SK-N-SH (cell line): ENCODE data around the gene ABLIM1. TPM values are rescaled to one million over a fixed set of nuclear protein-coding genes. Genes with fewer than 3 reads are reported as not detected.

Source experiments
- CTCF ChIA-PET: fragments of 300-600, 350-600 bp; formaldehyde crosslinking; extraction: SDS; loops from one replicate; lab custom pipeline; 2021; lab: Yijun Ruan, JAX
- POLR2A ChIA-PET: fragments of 350-600 bp; sonication (Branson Sonifier 250); formaldehyde crosslinking; extraction: SDS; loops from one replicate; lab custom pipeline; 2020; ENCODE audit warnings: antibody characterized with exemption, inconsistent platforms; lab: Yijun Ruan, JAX
- DNase-seq: peaks from one replicate; pipeline ENCODE4 v3.0.0; 2012
- H2AFZ ChIP-seq: fragments of 200-600 bp; sonication (generic); 2 replicates; pipeline ENCODE4 v1.8.1; 2016; ENCODE audit warnings: antibody characterized with exemption, mild to moderate bottlenecking, low read depth
- H3F3A ChIP-seq: fragments of 200-600 bp; sonication (generic); replicated peaks from 2 replicates; pipeline ENCODE3; 2016; ENCODE audit warnings: antibody characterized with exemption, mild to moderate bottlenecking; ENCODE audit not compliant: insufficient read depth
- H3K27ac ChIP-seq, 2 experiments: fragments of 200-500 bp in 1 of 2; fragments of 200-600 bp in 1 of 2; sonication (Bioruptor generic) in 1 of 2; sonication (generic), shearing (Covaris generic) in 1 of 2; 2 replicates each; pipeline versions ENCODE4 v1.5.1 to v1.6.1; 2014 to 2016; ENCODE audit warnings: low read depth in 2 of 2, inconsistent platforms in 1 of 2, low read length in 1 of 2, mild to moderate bottlenecking in 1 of 2, mixed read lengths in 1 of 2
- H3K27me3 ChIP-seq: fragments of 200-600 bp; sonication (generic), shearing (Covaris generic); 2 replicates; pipeline ENCODE4 v1.6.1; 2016; ENCODE audit warnings: mixed run types; ENCODE audit not compliant: insufficient read depth
- H3K36me3 ChIP-seq, 2 experiments: fragments of 200-500 bp in 1 of 2; fragments of 200-600 bp in 1 of 2; sonication (Bioruptor generic) in 1 of 2; sonication (generic) in 1 of 2; replicated peaks in 1 of 2; 2 replicates each; pipeline versions ENCODE3 to v1.5.1; 2014 to 2016; ENCODE audit warnings: low read length in 1 of 2, mild to moderate bottlenecking in 1 of 2; ENCODE audit not compliant: insufficient read depth in 2 of 2, control insufficient read depth in 1 of 2
- H3K4me1 ChIP-seq, 2 experiments: fragments of 200-500 bp in 1 of 2; fragments of 200-600 bp in 1 of 2; sonication (Bioruptor generic) in 1 of 2; sonication (generic), shearing (Covaris generic) in 1 of 2; 2 replicates each; pipeline versions ENCODE4 v1.5.1 to v1.6.1; 2014 to 2016; ENCODE audit warnings: low read depth in 1 of 2, low read length in 1 of 2, mixed run types in 1 of 2; ENCODE audit not compliant: insufficient read depth in 2 of 2, control insufficient read depth in 1 of 2
- H3K4me2 ChIP-seq: fragments of 200-600 bp; sonication (generic), shearing (Covaris generic); 2 replicates; pipeline ENCODE4 v1.6.1; 2017; ENCODE audit warnings: mixed run types
- H3K4me3 ChIP-seq, 2 experiments: fragments of 200-500 bp in 1 of 2; fragments of 200-600 bp in 1 of 2; sonication (Bioruptor generic) in 1 of 2; sonication (generic), shearing (Covaris generic) in 1 of 2; 2 replicates each; pipeline versions ENCODE4 v1.5.1 to v1.8.1; 2014 to 2016; ENCODE audit warnings: low read depth in 2 of 2, inconsistent platforms in 1 of 2, low read length in 1 of 2, mild to moderate bottlenecking in 1 of 2, mixed read lengths in 1 of 2, moderate library complexity in 1 of 2
- H3K79me2 ChIP-seq: fragments of 200-600 bp; sonication (generic); 2 replicates; pipeline ENCODE4 v1.8.1; 2017; ENCODE audit warnings: mild to moderate bottlenecking; ENCODE audit not compliant: insufficient read depth
- H3K9ac ChIP-seq: fragments of 200-600 bp; sonication (generic); 2 replicates; pipeline ENCODE4 v1.6.1; 2017; ENCODE audit warnings: mixed run types
- H3K9me2 ChIP-seq: fragments of 200-600 bp; sonication (generic); 2 replicates; pipeline ENCODE4 v1.6.1; 2017; ENCODE audit warnings: mixed run types
- H3K9me3 ChIP-seq: fragments of 200-600 bp; sonication (generic); 2 replicates; pipeline ENCODE4 v1.6.1; 2017; ENCODE audit warnings: mixed run types, mild to moderate bottlenecking, moderate library complexity
- H4K20me1 ChIP-seq: fragments of 200-600 bp; sonication (generic); 2 replicates; pipeline ENCODE4 v1.6.1; 2017; ENCODE audit warnings: mild to moderate bottlenecking, mixed run types; ENCODE audit not compliant: insufficient read depth
- CHD2 ChIP-seq: fragments of 150-350 bp; IDR thresholded peaks from 2 replicates; pipeline ENCODE4 v1.6.1; 2018; ENCODE audit warnings: low read length; ENCODE audit not compliant: partially characterized antibody
- CTCF ChIP-seq: fragments of 200-600 bp; sonication (generic); IDR thresholded peaks from 2 replicates; pipeline ENCODE4 v1.6.1; 2017; ENCODE audit warnings: antibody characterized with exemption, mild to moderate bottlenecking, moderate library complexity
- ELF1 ChIP-seq: IDR thresholded peaks from 2 replicates; pipeline ENCODE4 v1.4.0; 2012
- EP300 ChIP-seq, 2 experiments: IDR thresholded peaks; 2 replicates each; pipeline versions ENCODE4 v1.4.0 to v1.6.1; 2012; ENCODE audit warnings: borderline replicate concordance in 1 of 2, low read depth in 1 of 2, low read length in 1 of 2
- FOXJ3 ChIP-seq: sonication (generic); formaldehyde crosslinking; IDR thresholded peaks from 2 replicates; pipeline ENCODE4 v1.5.1; 2020; ENCODE audit warnings: mild to moderate bottlenecking, missing genetic modification reagents
- FOXM1 ChIP-seq: IDR thresholded peaks from 2 replicates; pipeline ENCODE4 v1.4.0; 2012; ENCODE audit warnings: low read depth, mild to moderate bottlenecking
- GABPA ChIP-seq: IDR thresholded peaks from 2 replicates; pipeline ENCODE4 v1.4.0; 2012; ENCODE audit warnings: low read depth, mild to moderate bottlenecking
- GATA2 ChIP-seq: sonication (generic); formaldehyde crosslinking; IDR thresholded peaks from 2 replicates; pipeline ENCODE4 v1.5.0; 2020; ENCODE audit warnings: mild to moderate bottlenecking, missing genetic modification reagents
- JUND ChIP-seq: IDR thresholded peaks from 2 replicates; pipeline ENCODE4 v1.4.0; 2012
- MAX ChIP-seq: IDR thresholded peaks from 2 replicates; pipeline ENCODE4 v1.4.0; 2012; ENCODE audit warnings: low read depth
- NFIC ChIP-seq: IDR thresholded peaks from 2 replicates; pipeline ENCODE4 v1.4.0; 2012; ENCODE audit warnings: borderline replicate concordance
- NRF1 ChIP-seq: IDR thresholded peaks from 2 replicates; pipeline ENCODE4 v1.6.1; 2012; ENCODE audit warnings: low read depth, mild to moderate bottlenecking, low read length
- POLR2AphosphoS5 ChIP-seq: IDR thresholded peaks from 2 replicates; pipeline ENCODE4 v1.6.1; 2012; ENCODE audit warnings: low read depth, low read length
- RAD21 ChIP-seq: IDR thresholded peaks from 2 replicates; pipeline ENCODE4 v1.6.1; 2012; ENCODE audit warnings: mild to moderate bottlenecking, low read length
- RXRA ChIP-seq: IDR thresholded peaks from 2 replicates; pipeline ENCODE4 v1.4.0; 2012; ENCODE audit warnings: low read depth, mild to moderate bottlenecking, borderline replicate concordance
- SIN3A ChIP-seq: IDR thresholded peaks from 2 replicates; pipeline ENCODE4 v1.6.1; 2012; ENCODE audit warnings: low read depth, mild to moderate bottlenecking, low read length, moderate library complexity, borderline replicate concordance
- TCF12 ChIP-seq: IDR thresholded peaks from 2 replicates; pipeline ENCODE4 v1.4.0; 2012
- TEAD4 ChIP-seq: IDR thresholded peaks from 2 replicates; pipeline ENCODE4 v1.4.0; 2012; ENCODE audit warnings: mild to moderate bottlenecking, borderline replicate concordance; ENCODE audit not compliant: insufficient read depth
- WGBS: methylation state at CpG from one replicate; pipeline ENCODE4 v1.1.6; 2017; ENCODE audit warnings: low lambda C conversion rate; 5-methylcytosine and 5-hydroxymethylcytosine counted together
- polyA plus RNA-seq, 3 experiments: library from polyadenylated mRNA; depleted of rRNA; stranded (reverse); fragments of >200 nt; gene quantifications; 2 replicates each; pipeline ENCODE4 v1.2.3, GENCODE V29; 2012
- TF ChIP-seq, protein P1 (sequence below): IDR thresholded peaks from 2 replicates; pipeline ENCODE4 v1.4.0; 2012; ENCODE audit warnings: low read depth, borderline replicate concordance
- TF ChIP-seq, protein P2 (sequence below): fragments of 150-350 bp; IDR thresholded peaks from 2 replicates; pipeline ENCODE4 v1.6.1; 2016; ENCODE audit warnings: mild to moderate bottlenecking, low read depth, low read length
- TF ChIP-seq, protein P3 (sequence below): IDR thresholded peaks from 2 replicates; pipeline ENCODE4 v1.4.0; 2012; ENCODE audit warnings: low read depth, borderline replicate concordance

ABLIM1 gene
- polyA plus RNA-seq, 1 of the 3 experiments (the other 2 are of a cell fraction): 16.1 TPM

DNA sequence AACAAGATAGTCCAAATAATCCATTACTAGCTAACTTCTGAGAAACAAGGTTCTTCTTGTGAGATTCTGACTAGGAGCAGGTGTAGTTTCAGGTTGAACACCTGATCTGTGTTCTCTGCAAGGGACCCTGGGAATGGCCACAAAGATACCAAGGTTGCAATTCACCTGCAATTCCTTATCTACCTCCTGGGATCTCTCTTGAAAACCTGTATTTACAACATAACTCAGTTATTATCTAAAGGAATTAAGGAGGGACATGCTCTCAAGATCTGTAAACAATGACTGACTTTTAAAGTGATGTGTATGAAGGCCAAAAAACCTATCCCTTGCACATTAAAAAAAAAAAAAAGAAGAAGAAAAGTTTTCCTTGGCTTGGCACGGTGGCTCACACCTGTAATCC lies 54.8 kb downstream of the ABLIM1 start:
- CTCF ChIA-PET: no interaction called here
- H3K27me3 ChIP-seq: no peaks in the 10 kb centered on the region
- peaks cover 0 to 5% of the 10 kb centered on the region in 2 experiments; a peak in 1 of 4 replicates for H3K4me1 ChIP-seq
- no peak overlapping the region for H2AFZ ChIP-seq
- no peak for TF ChIP-seq CTCF
- TF ChIP-seq GABPA: no peak
- TF ChIP-seq JUND: no peak
- TF ChIP-seq RXRA: no peak
- TF ChIP-seq CHD2: no peak
- no peak for TF ChIP-seq EP300 (IDR thresholded peaks at IDR 0.05; ENCODE audit: borderline replicate concordance in 1 of 2, low read depth in 1 of 2, low read length in 1 of 2)
- TF ChIP-seq, protein P1, sequence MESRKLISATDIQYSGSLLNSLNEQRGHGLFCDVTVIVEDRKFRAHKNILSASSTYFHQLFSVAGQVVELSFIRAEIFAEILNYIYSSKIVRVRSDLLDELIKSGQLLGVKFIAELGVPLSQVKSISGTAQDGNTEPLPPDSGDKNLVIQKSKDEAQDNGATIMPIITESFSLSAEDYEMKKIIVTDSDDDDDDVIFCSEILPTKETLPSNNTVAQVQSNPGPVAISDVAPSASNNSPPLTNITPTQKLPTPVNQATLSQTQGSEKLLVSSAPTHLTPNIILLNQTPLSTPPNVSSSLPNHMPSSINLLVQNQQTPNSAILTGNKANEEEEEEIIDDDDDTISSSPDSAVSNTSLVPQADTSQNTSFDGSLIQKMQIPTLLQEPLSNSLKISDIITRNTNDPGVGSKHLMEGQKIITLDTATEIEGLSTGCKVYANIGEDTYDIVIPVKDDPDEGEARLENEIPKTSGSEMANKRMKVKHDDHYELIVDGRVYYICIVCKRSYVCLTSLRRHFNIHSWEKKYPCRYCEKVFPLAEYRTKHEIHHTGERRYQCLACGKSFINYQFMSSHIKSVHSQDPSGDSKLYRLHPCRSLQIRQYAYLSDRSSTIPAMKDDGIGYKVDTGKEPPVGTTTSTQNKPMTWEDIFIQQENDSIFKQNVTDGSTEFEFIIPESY: no peak
- TF ChIP-seq, protein P2, sequence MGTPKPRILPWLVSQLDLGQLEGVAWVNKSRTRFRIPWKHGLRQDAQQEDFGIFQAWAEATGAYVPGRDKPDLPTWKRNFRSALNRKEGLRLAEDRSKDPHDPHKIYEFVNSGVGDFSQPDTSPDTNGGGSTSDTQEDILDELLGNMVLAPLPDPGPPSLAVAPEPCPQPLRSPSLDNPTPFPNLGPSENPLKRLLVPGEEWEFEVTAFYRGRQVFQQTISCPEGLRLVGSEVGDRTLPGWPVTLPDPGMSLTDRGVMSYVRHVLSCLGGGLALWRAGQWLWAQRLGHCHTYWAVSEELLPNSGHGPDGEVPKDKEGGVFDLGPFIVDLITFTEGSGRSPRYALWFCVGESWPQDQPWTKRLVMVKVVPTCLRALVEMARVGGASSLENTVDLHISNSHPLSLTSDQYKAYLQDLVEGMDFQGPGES: no peak
- no peak for TF ChIP-seq ELF1
- TF ChIP-seq FOXM1: no peak
- no peak for TF ChIP-seq RAD21
- no peak for TF ChIP-seq POLR2AphosphoS5
- no peak for TF ChIP-seq TCF12
- TF ChIP-seq, all 33 proteins: peak for 0
- peaks cover 5% of the 10 kb centered on the region for H3F3A ChIP-seq
- no peak for DNase-seq
- no peaks in the 10 kb centered on the region for H3K9me3 ChIP-seq
- H3K9me2 ChIP-seq: no peaks in the 10 kb centered on the region
- POLR2A ChIA-PET: no interaction called here
- H3K36me3 ChIP-seq: no peaks in the 10 kb centered on the region
- H3K9ac ChIP-seq: no peak overlapping the region
- no peaks in the 10 kb centered on the region for H3K79me2 ChIP-seq
- H3K27ac ChIP-seq: no peak overlapping the region
- no peak overlapping the region for H3K4me2 ChIP-seq
- no peaks in the 10 kb centered on the region for H4K20me1 ChIP-seq
- no peak overlapping the region for H3K4me3 ChIP-seq
- WGBS: 93% methylated on average over 1 of the region's 1 CpG

DNA sequence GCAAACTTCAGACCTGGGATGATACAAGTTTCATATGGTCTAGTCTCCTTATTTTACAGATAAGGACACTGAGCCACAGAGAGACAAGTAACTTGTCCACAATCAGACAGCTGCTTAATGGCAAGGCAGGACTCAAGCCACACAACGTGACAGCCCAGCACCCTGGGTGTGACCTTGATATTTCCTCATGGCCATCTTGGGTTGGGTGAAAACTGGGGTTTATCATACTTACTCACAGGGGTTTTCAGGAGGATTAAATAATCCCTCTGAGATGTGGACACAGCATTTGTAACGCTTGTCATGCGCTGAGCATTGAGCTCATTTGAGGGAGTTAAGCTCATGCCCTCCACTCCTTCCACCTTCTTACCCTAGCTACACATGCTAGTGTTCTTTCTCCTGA lies 58.0 kb downstream of the ABLIM1 start:
- POLR2A ChIA-PET: interaction anchor here (0.6 kb wide), 1 partner anchor 397 kb away, joined by 3 read pairs; no protein-coding TSS in a partner anchor
- DNase-seq: no peak
- 96% methylated on average over 3 of the region's 3 CpGs for WGBS
- no peak for TF ChIP-seq GATA2 (CRISPR knock-in tag)
- TF ChIP-seq, protein P2: no peak
- TF ChIP-seq TEAD4: no peak
- no peak for TF ChIP-seq NRF1
- no peak for TF ChIP-seq TCF12
- no peak for TF ChIP-seq FOXJ3 (CRISPR knock-in tag)
- no peak for TF ChIP-seq MAX
- no peak for TF ChIP-seq POLR2AphosphoS5
- TF ChIP-seq, protein P3, sequence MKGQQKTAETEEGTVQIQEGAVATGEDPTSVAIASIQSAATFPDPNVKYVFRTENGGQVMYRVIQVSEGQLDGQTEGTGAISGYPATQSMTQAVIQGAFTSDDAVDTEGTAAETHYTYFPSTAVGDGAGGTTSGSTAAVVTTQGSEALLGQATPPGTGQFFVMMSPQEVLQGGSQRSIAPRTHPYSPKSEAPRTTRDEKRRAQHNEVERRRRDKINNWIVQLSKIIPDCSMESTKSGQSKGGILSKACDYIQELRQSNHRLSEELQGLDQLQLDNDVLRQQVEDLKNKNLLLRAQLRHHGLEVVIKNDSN: no peak
- no peak for TF ChIP-seq SIN3A
- TF ChIP-seq NFIC: no peak

More for the DNA sequence above, 58.0 kb downstream of the ABLIM1 start:
- Histone ChIP-seq H3K4me2 (no peak overlapping the region), H3K4me1 (peaks cover 0 to 5% of the 10 kb centered on the region in 2 experiments; a peak in 1 of 4 replicates), H3K4me3 (no peak overlapping the region), H3F3A (peaks cover 5% of the 10 kb centered on the region), H4K20me1 (no peaks in the 10 kb centered on the region), H3K36me3 (no peaks in the 10 kb centered on the region), H3K27me3 (no peaks in the 10 kb centered on the region), H3K9ac (no peak overlapping the region), H2AFZ (no peak overlapping the region), H3K9me2 (no peaks in the 10 kb centered on the region), H3K79me2 (no peaks in the 10 kb centered on the region), H3K9me3 (no peaks in the 10 kb centered on the region), H3K27ac (no peak overlapping the region)
- CTCF ChIA-PET: interaction anchor here (1.1 kb wide), 1 partner anchor 30 kb away, joined by 3 read pairs; no protein-coding TSS in a partner anchor
